T-helper 2 cell (primary cell): ENCODE results near the gene MAP3K15.

ENCODE experiments used
- DNase-seq, 5 experiments: peaks; one replicate each; pipeline versions ENCODE4 v3.0.0 to v3.0.0-alpha.2; 2012 to 2022

MAP3K15 gene

GRCh38 chrX:19343535-19344408, 171.5 kb downstream of the MAP3K15 start, which contains the start of gene PDHA1:
Gene PDHA1, plus strand, starts transcription at chrX:19343927. Its CDS starts 111 bp downstream, at chrX:19344038.
- peak; percentile 80 to 95 (median 90) for DNase-seq

GRCh38 chrX:19343085-19343534, 172.2 kb downstream of the MAP3K15 start:
- DNase-seq, result no peak

DNA sequence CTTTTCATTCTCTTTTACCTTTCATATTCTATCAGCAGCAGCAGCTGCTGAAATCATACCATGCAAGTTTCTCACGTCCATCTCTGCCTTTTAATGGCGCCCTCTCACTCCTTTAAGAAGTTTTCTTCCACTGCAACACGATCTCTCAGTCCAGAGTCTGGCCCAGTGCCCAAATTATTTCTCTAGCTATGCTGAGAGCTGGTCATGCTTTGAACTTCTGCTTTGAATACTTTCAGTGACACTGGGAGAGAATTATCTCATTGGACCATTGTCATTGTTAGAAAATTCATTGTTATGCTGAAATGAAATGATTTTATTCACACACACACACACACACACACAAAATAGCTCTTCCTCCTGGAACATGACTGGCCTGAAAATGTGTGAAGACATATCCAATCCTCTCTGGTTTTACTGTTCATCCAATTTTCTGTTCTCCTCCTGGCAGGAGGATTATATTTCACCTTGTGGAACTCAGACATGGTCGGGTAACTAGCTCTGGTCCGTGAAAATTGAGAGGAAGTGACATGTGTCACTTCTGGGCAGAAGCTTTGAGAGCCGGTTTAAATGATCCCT, 172.9 kb downstream of the MAP3K15 start:
- DNase-seq, result no peak

GRCh38 chrX:19334945-19335626, 180.2 kb downstream of the MAP3K15 start:
- DNase-seq, result peak in 1 of 5 experiments; percentile 38

- no peak for DNase-seq
These were observed 182.3 kb downstream of the MAP3K15 start for GRCh38 chrX:19332983-19333382.

- DNase-seq, result no peak
These were observed 183.5 kb downstream of the MAP3K15 start for GRCh38 chrX:19331831-19332230.

DNA sequence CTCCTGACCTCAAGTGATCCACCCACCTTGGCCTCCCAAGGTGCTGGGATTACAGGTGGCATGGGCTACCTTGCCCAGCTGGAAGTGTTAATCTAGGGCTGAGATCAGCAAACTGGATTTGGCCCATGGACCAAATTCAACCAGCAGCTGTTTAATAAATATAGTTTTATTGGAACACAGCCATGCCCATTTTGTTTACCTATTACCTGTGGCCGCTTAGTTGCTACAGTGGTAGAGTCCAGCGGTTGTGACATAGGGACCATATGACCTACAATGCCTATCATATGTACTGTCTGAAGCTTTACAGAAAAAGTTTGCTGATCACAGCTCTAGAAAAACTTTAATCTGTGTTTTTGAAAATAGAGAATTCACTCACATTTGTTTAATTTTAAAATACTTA, 188.7 kb downstream of the MAP3K15 start:
- DNase-seq, result no peak
